ENCODE results near the gene EMILIN2. TPM values are rescaled to one million over a fixed set of nuclear protein-coding genes. Genes with fewer than 3 reads are reported as not detected.

EMILIN2 gene
- total and polyA plus RNA-seq, 9 of the 15 experiments (the other 6 are each of a cell fraction or from before 2014, with no cell fraction given), result 0.01 to 0.40 (median 0.19) TPM

- no peak for DNase-seq (ENCODE audit: extremely low read depth in 1 of 4, low spot score in 3 of 4)
- H3K36me3 ChIP-seq (ENCODE audit: control insufficient read depth, insufficient read depth, low read length), result no peaks in the 10 kb centered on the region
- WGBS (ENCODE audit: insufficient coverage, low coverage, missing lambda C conversion rate), result 9% methylated on average over 5 of the region's 5 CpGs
- no peaks in the 10 kb centered on the region for H3K79me2 ChIP-seq (ENCODE audit: control insufficient read depth, insufficient read depth, low read length)
- H3K4me3 ChIP-seq, result no peak overlapping the region
- no peak overlapping the region; a peak in 1 of 4 replicates for H3K9ac ChIP-seq (ENCODE audit: insufficient read depth in 1 of 2, low read depth in 2 of 2, low read length in 2 of 2)
- ChIA-PET CTCF (ENCODE audit: low intra/inter-chr PET ratio) (interaction anchor here (0.7 kb wide), 1 partner anchor 24 kb away, joined by 3 read pairs; no protein-coding TSS in a partner anchor), POLR2A (interaction anchor here (0.6 to 1.4 kb wide), 3 partner anchors 11 to 191 kb away, joined by 3 to 4 read pairs (median 4); no protein-coding TSS in a partner anchor)
- no peak for ATAC-seq
- no TSS peak for BruUV-seq (replicated peaks)
- no peak overlapping the region for H3K27ac ChIP-seq (ENCODE audit: extremely low read depth, low read depth, low read length)
- intact Hi-C loops (cut with micrococcal nuclease) (no loop called here), in situ Hi-C loops (cut with MboI) (no loop called here)
- no peak overlapping the region for H2AFZ ChIP-seq (ENCODE audit: low read depth, low read length)
- no peaks in the 10 kb centered on the region for H3K9me1 ChIP-seq (ENCODE audit: control insufficient read depth, insufficient read depth, low read length)
- 0 out of 2 replicates have a peak, but pooled peaks cover 5% of the 10 kb centered on the region for H4K20me1 ChIP-seq (replicated peaks; ENCODE audit: control insufficient read depth, insufficient read depth, low read length)
- peak overlapping the region; percentile 62 for H3K4me2 ChIP-seq (ENCODE audit: insufficient read depth, low read length)
- no peaks in the 10 kb centered on the region for H3K9me3 ChIP-seq (replicated peaks; ENCODE audit: control insufficient read depth, insufficient read depth, low read depth, low read length)
- H3K27me3 ChIP-seq (ENCODE audit: control insufficient read depth in 2 of 2, insufficient read depth in 2 of 2, low read length in 2 of 2), result peaks cover 2 to 18% of the 10 kb centered on the region in 2 experiments; a peak in 3 of 5 replicates
- no peak for FAIRE-seq
- peaks cover 4 to 26% of the 10 kb centered on the region in 2 experiments; a peak in 4 of 5 replicates for H3K4me1 ChIP-seq (replicated peaks in 1 of 2; ENCODE audit: control insufficient read depth in 2 of 2, insufficient read depth in 2 of 2, low read length in 2 of 2)
- TF ChIP-seq RCOR1 (IDR thresholded peaks at IDR 0.05; ENCODE audit: borderline replicate concordance in 1 of 2, low read depth in 2 of 2, low read length in 2 of 2) (peak in 1 of 2 experiments; percentile 17; a peak in 1 of 4 replicates), RFX1 (IDR thresholded peaks at IDR 0.05) (no peak), DIDO1 (tag; IDR thresholded peaks at IDR 0.05; ENCODE audit: low read depth) (no peak), CBFA2T3 (IDR thresholded peaks at IDR 0.05) (peak; percentile 28; the same call in 1 of the 2 replicates), POLR2AphosphoS2 (IDR thresholded peaks at IDR 0.05; ENCODE audit: low read length) (no peak), NFIC (IDR thresholded peaks at IDR 0.05) (no peak), TAF15 (IDR thresholded peaks at IDR 0.05; ENCODE audit: low read depth, low read length) (no peak), JUNB (CRISPR knock-in tag; conservative IDR thresholded peaks at IDR 0.05) (no peak), SRSF3 (IDR thresholded peaks at IDR 0.05; ENCODE audit: insufficient read depth, low read length) (no peak), CTBP1 (IDR thresholded peaks at IDR 0.05; ENCODE audit: borderline replicate concordance) (no peak), CCNT2 (IDR thresholded peaks at IDR 0.05; ENCODE audit: borderline replicate concordance, extremely low read depth, insufficient read length, low read depth, low read length) (no peak), ATF3 (IDR thresholded peaks at IDR 0.05) (no peak), ATF3 (CRISPR knock-in tag; conservative IDR thresholded peaks at IDR 0.05) (no peak)
- TF ChIP-seq, protein P1, sequence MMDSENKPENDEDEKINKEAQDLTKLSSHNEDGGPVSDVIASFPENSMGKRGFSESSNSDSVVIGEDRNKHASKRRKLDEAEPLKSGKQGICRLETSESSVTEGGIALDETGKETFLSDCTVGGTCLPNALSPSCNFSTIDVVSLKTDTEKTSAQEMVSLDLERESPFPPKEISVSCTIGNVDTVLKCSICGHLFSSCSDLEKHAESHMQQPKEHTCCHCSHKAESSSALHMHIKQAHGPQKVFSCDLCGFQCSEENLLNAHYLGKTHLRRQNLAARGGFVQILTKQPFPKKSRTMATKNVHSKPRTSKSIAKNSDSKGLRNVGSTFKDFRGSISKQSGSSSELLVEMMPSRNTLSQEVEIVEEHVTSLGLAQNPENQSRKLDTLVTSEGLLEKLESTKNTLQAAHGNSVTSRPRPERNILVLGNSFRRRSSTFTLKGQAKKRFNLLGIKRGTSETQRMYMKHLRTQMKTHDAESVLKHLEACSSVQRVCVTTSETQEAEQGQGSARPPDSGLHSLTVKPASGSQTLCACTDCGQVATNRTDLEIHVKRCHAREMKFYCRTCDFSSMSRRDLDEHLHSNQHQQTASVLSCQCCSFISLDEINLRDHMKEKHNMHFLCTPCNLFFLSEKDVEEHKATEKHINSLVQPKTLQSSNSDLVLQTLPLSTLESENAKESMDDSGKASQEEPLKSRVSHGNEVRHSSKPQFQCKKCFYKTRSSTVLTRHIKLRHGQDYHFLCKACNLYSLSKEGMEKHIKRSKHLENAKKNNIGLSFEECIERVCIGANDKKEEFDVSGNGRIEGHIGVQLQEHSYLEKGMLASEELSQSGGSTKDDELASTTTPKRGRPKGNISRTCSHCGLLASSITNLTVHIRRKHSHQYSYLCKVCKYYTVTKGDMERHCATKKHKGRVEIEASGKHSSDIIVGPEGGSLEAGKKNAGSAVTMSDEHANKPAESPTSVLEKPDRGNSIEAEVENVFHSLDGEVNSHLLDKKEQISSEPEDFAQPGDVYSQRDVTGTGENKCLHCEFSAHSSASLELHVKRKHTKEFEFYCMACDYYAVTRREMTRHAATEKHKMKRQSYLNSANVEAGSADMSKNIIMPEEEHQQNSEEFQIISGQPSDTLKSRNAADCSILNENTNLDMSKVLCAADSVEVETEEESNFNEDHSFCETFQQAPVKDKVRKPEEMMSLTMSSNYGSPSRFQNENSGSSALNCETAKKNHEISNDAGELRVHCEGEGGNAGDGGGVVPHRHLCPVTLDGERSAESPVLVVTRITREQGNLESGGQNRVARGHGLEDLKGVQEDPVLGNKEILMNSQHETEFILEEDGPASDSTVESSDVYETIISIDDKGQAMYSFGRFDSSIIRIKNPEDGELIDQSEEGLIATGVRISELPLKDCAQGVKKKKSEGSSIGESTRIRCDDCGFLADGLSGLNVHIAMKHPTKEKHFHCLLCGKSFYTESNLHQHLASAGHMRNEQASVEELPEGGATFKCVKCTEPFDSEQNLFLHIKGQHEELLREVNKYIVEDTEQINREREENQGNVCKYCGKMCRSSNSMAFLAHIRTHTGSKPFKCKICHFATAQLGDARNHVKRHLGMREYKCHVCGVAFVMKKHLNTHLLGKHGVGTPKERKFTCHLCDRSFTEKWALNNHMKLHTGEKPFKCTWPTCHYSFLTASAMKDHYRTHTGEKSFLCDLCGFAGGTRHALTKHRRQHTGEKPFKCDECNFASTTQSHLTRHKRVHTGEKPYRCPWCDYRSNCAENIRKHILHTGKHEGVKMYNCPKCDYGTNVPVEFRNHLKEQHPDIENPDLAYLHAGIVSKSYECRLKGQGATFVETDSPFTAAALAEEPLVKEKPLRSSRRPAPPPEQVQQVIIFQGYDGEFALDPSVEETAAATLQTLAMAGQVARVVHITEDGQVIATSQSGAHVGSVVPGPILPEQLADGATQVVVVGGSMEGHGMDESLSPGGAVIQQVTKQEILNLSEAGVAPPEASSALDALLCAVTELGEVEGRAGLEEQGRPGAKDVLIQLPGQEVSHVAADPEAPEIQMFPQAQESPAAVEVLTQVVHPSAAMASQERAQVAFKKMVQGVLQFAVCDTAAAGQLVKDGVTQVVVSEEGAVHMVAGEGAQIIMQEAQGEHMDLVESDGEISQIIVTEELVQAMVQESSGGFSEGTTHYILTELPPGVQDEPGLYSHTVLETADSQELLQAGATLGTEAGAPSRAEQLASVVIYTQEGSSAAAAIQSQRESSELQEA (IDR thresholded peaks at IDR 0.05; ENCODE audit: low read depth), result no peak
Measured at GRCh38 chr18:2907550-2908135, 60.8 kb downstream of the EMILIN2 start.
